Sigmoid colon (tissue), 7 donors: Measurements from ENCODE around the gene SERPINE1. TPM values are rescaled to one million over a fixed set of nuclear protein-coding genes. Genes with fewer than 3 reads are reported as not detected.
"Not testable (repeated sequence)": the region's sequence is repeated elsewhere in the genome, so short reads cannot be mapped to it uniquely, and the experiment has no call there.

ENCODE experiments used
- DNase-seq: peaks from one replicate; pipeline ENCODE4 v3.0.0-alpha.2; 2019
- H3K27ac ChIP-seq, 4 donors: fragments of 200-600 bp; sonication (generic); one replicate each; pipeline ENCODE4 v1.5.1; 2016 to 2019; ENCODE audit warnings: mild to moderate bottlenecking in 1 of 4
- H3K27me3 ChIP-seq, 3 donors: fragments of 200-600 bp; sonication (generic); one replicate each; pipeline ENCODE4 v1.5.1; 2019; ENCODE audit warnings: mild to moderate bottlenecking in 1 of 3
- H3K36me3 ChIP-seq, 4 donors: fragments of 200-600 bp; sonication (generic); one replicate each; pipeline ENCODE4 v1.5.1; 2016 to 2019
- H3K4me1 ChIP-seq, 4 donors: fragments of 200-600 bp; sonication (generic); one replicate each; pipeline ENCODE4 v1.5.1; 2017 to 2019
- H3K4me3 ChIP-seq, 4 donors: fragments of 200-600 bp; sonication (generic); one replicate each; pipeline ENCODE4 v1.5.1; 2017 to 2019; ENCODE audit warnings: mild to moderate bottlenecking in 2 of 4, moderate library complexity in 1 of 4
- H3K9me3 ChIP-seq, 4 donors: fragments of 200-600 bp in 3 of 4; sonication (generic) in 3 of 4; one replicate each; pipeline versions ENCODE4 v1.5.1 to v1.6.1; 2013 to 2019
- CTCF ChIP-seq, 4 experiments: fragments of 450-650 bp in 3 of 4; fragments of 200-600 bp in 1 of 4; IDR thresholded peaks; one replicate each; pipeline ENCODE4 v1.5.1; 2016 to 2019; ENCODE audit warnings: antibody characterized with exemption in 4 of 4, mild to moderate bottlenecking in 3 of 4, moderate library complexity in 2 of 4
- EP300 ChIP-seq, 4 donors: sonication (generic); formaldehyde crosslinking; IDR thresholded peaks; one replicate each; pipeline ENCODE4 v1.6.1; 2017; ENCODE audit warnings: antibody characterized with exemption in 4 of 4
- POLR2A ChIP-seq, 2 donors: fragments of 450-650 bp; IDR thresholded peaks; one replicate each; pipeline ENCODE4 v1.6.1; 2016; ENCODE audit warnings: antibody characterized with exemption in 2 of 2, mild to moderate bottlenecking in 2 of 2, moderate library complexity in 2 of 2
- POLR2AphosphoS5 ChIP-seq, 4 donors: sonication (generic); formaldehyde crosslinking; IDR thresholded peaks; one replicate each; pipeline ENCODE4 v1.6.1; 2017; ENCODE audit warnings: antibody characterized with exemption in 4 of 4
- WGBS, 2 donors: extraction: QIAGEN DNeasy Blood & Tissue Kit; methylation state at CpG; one replicate each; pipeline ENCODE4 v1.1.7; 2013; 5-methylcytosine and 5-hydroxymethylcytosine counted together
- intact Hi-C: fragments of 100-400 bp; cut with DNase I; formaldehyde crosslinking; loops from one replicate; pipeline ENCODE4 v1.15.1; 2023
- polyA plus RNA-seq, 3 donors: library from polyadenylated mRNA; stranded (reverse); fragments of 200-250 nt; gene quantifications; one replicate each; pipeline ENCODE4 v1.2.3, GENCODE V29; 2013
- total RNA-seq, 4 donors: library from RNA; depleted of rRNA; stranded (reverse); fragments of >200 nt; gene quantifications; one replicate each; pipeline ENCODE4 v1.1.0, GENCODE V29; 2016
- donor health status: healthy with polysubstance abuse.
- donor health status: Bipolar disorder and iron deficiency.
- donor health status: healthy.

Gene SERPINE1
- total and polyA plus RNA-seq, 7 donors: 0.46 to 21.3 (median 9.3) TPM

GRCh38 chr7:101125989-101126650 lies 784 bp upstream of the SERPINE1 start:
- Histone ChIP-seq H3K27ac (peak overlapping the region; percentile 48 to 90 (median 56)), H3K27me3 (no peaks in the 10 kb centered on the region), H3K9me3 (no peaks in the 10 kb centered on the region), H3K4me3 (peak overlapping the region in 1 of 4 donors; percentile 36), H3K4me1 (peaks cover 0 to 66% (median 33%) of the 10 kb centered on the region in 4 donors), H3K36me3 (no peaks in the 10 kb centered on the region)
- DNase-seq: peak; percentile 79
- WGBS, 2 donors: 34 to 39% methylated on average over 15 of the region's 15 CpGs
- intact Hi-C loops: no loop called here
- TF ChIP-seq CTCF (IDR thresholded peaks at IDR 0.05): no peak
- peak in 1 of 4 donors; percentile 10 for TF ChIP-seq POLR2AphosphoS5 (IDR thresholded peaks at IDR 0.05)
- no peak for TF ChIP-seq POLR2A (IDR thresholded peaks at IDR 0.05)

DNA sequence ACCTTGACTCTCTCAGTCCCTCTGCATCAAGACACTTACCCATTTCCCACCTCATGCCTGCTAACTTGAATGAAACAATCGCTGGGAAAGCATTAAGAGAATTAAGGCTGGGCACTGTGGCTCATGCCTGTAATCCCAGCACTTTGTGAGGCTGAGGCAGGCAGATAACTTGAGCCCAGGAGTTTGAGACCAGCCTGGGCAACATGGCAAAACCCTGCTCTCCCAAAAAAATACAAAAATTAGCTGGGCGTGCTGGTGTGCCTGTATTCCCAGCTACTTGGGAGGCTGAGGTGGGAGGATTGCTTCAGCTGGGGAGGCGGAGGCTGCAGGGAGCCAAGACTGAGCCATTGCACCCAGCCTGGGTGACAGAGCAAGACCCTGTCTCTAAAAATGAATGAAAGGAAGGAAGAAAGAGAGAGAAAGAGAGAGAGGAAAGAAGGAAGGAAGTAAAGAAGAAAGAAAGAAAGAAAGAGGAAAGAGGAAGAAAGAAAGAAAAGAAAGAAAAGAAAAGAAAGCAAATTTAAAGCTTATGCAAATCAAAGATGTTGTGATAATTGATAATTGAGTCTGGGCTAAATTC lies 646 bp downstream of the SERPINE1 start:
- peaks cover 0 to 52% (median 22%) of the 10 kb centered on the region in 4 donors for H3K4me1 ChIP-seq
- intact Hi-C loops: no loop called here
- H3K27ac ChIP-seq: peak overlapping the region in 3 of 4 donors; percentile 50 to 90 (median 51)

GRCh38 chr7:101128040-101128834 lies 1.3 kb downstream of the SERPINE1 start:
- H3K9me3 ChIP-seq: no peaks in the 10 kb centered on the region
- DNase-seq: no peak
- H3K36me3 ChIP-seq: peaks cover 0 to 2% (median 0%) of the 10 kb centered on the region in 4 donors
- WGBS, 2 donors: 65 to 71% methylated on average over 14 of the region's 14 CpGs
- peak overlapping the region in 2 of 4 donors; percentile 21 to 36 for H3K4me3 ChIP-seq
- intact Hi-C loops: no loop called here
- TF ChIP-seq POLR2A (IDR thresholded peaks at IDR 0.05): no peak
- TF ChIP-seq EP300 (IDR thresholded peaks at IDR 0.05): no peak
- TF ChIP-seq POLR2AphosphoS5 (IDR thresholded peaks at IDR 0.05): no peak
- TF ChIP-seq CTCF (IDR thresholded peaks at IDR 0.05): no peak
- peaks cover 0 to 45% (median 18%) of the 10 kb centered on the region in 4 donors for H3K4me1 ChIP-seq
- no peaks in the 10 kb centered on the region for H3K27me3 ChIP-seq
- peak overlapping the region in 1 of 4 donors; percentile 90 for H3K27ac ChIP-seq

More for the DNA sequence above, 646 bp downstream of the SERPINE1 start:
- no peak for DNase-seq
- no peak for TF ChIP-seq POLR2AphosphoS5 (IDR thresholded peaks at IDR 0.05)
- TF ChIP-seq POLR2A (IDR thresholded peaks at IDR 0.05): no peak
- TF ChIP-seq EP300 (IDR thresholded peaks at IDR 0.05): no peak
- TF ChIP-seq CTCF (IDR thresholded peaks at IDR 0.05): no peak
- peaks cover 0 to 2% (median 0%) of the 10 kb centered on the region in 4 donors for H3K36me3 ChIP-seq
- 81 to 87% methylated on average over 3 of the region's 3 CpGs for WGBS, 2 donors
- H3K27me3 ChIP-seq: no peaks in the 10 kb centered on the region
- H3K4me3 ChIP-seq: peak overlapping the region in 3 of 4 donors; percentile 15 to 36 (median 21)
- H3K9me3 ChIP-seq: no peaks in the 10 kb centered on the region

DNA sequence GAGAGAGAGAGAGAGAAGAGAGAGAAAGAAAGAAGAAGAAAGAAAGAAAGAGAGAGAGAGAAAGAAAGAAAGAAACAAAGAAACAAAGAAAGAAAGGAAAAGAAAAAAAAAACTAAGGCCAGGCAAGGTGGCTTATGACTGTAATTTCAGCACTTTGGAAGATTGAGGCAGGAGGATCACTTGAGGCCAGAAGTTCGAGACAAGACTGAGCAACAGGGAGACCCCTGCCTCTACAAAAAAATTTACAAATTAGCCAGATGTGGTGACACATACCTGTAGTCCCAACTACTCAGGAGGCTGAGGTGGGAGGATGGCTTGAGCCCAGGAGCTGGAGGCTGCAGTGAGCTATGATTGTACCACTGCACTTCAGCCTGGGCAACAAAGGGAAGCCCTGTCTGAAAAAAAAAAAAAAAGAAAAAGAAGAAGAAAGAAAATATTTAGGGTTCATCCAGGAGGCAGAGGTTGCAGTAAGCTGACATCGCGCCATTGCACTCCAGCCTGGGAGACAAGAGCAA lies 2.8 kb downstream of the SERPINE1 start:
- no peak for TF ChIP-seq CTCF (IDR thresholded peaks at IDR 0.05)
- TF ChIP-seq EP300 (IDR thresholded peaks at IDR 0.05): no peak
- TF ChIP-seq POLR2AphosphoS5 (IDR thresholded peaks at IDR 0.05): no peak
- TF ChIP-seq POLR2A (IDR thresholded peaks at IDR 0.05): no peak
- DNase-seq: no peak
- 88 to 93% methylated on average over 3 of the region's 3 CpGs for WGBS, 2 donors
- intact Hi-C loops: no loop called here
- Histone ChIP-seq H3K36me3 (peaks cover 0 to 2% (median 0%) of the 10 kb centered on the region in 4 donors), H3K27ac (no peak overlapping the region), H3K27me3 (no peaks in the 10 kb centered on the region), H3K4me1 (peaks cover 0 to 39% (median 18%) of the 10 kb centered on the region in 4 donors), H3K4me3 (no peak overlapping the region), H3K9me3 (no peaks in the 10 kb centered on the region)

GRCh38 chr7:101132626-101133600 lies 6.0 kb downstream of the SERPINE1 start:
- intact Hi-C loops, DNase-seq: not testable (repeated sequence)
- WGBS, 2 donors: 83 to 86% methylated on average over 18 of the region's 18 CpGs

More at GRCh38 chr7:101132626-101133600, 6.0 kb downstream of the SERPINE1 start:
- H3K9me3 ChIP-seq, H3K36me3 ChIP-seq, H3K27ac ChIP-seq, H3K27me3 ChIP-seq, H3K4me3 ChIP-seq: not testable (repeated sequence)
- peaks cover 0 to 15% (median 2%) of the 10 kb centered on the region in 4 donors for H3K4me1 ChIP-seq
